ENCODE results near the gene PIGH.

The PIGH gene

GRCh38 chr14:67574806-67575205 lies 25.3 kb downstream of the PIGH start:
- no peak for TF ChIP-seq CTCF (IDR thresholded peaks at IDR 0.05; ENCODE audit: low read depth, low read length, missing control alignments)
- no peak for DNase-seq (ENCODE audit: low read depth)
- no peak overlapping the region for H3K4me3 ChIP-seq (ENCODE audit: low read depth, low read length)

DNA sequence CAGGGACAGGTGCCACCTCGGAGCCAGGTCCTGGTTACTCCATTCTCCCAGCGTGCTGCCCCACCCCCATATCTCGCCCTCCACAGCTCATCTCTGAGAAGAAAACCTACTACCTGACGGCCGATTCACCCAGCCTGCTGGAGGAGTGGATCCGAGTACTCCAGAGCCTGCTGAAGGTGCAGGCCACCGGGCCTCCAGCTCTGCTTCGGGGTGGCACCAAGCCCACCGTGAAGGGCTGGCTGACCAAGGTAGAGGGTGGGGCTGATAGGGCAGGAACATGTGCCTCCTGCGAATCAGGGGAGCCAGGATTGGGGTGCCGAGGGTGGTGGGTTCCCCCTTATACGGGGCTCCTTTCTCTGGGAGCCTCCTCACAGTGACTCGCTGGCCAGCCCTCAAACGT lies 25.9 kb downstream of the PIGH start:
- no peak for DNase-seq (ENCODE audit: low read depth)
- no peak for TF ChIP-seq CTCF (IDR thresholded peaks at IDR 0.05; ENCODE audit: low read depth, low read length, missing control alignments)
- H3K4me3 ChIP-seq (ENCODE audit: low read depth, low read length), result no peak overlapping the region

GRCh38 chr14:67573228-67574010 lies 26.6 kb downstream of the PIGH start:
- DNase-seq (ENCODE audit: low read depth), result no peak
- TF ChIP-seq CTCF (IDR thresholded peaks at IDR 0.05; ENCODE audit: low read depth, low read length, missing control alignments), result no peak
- H3K4me3 ChIP-seq (ENCODE audit: low read depth, low read length), result no peak overlapping the region

DNA sequence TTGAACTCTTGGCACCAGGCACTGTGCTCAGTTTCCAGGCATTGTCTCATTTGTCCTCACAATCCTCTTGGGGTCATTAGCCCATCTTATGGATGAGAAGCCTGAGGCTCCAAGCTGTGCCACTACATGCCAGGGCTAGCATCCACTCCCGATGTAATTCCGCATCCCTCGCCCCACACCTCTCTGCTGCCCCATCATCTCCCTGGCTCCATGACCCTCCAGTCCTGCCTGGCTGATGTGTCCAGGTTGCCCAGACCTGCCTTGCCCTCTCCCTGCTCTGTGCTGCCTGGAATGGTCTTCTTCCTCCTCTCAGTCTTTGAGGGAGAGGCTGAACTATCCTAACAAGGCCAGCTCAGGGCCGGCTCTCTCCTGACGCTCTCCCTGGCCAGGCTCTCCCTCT lies 27.5 kb downstream of the PIGH start:
- TF ChIP-seq CTCF (IDR thresholded peaks at IDR 0.05; ENCODE audit: low read depth, low read length, missing control alignments), result no peak
- DNase-seq (ENCODE audit: low read depth), result no peak
- H3K4me3 ChIP-seq (ENCODE audit: low read depth, low read length), result no peak overlapping the region

DNA sequence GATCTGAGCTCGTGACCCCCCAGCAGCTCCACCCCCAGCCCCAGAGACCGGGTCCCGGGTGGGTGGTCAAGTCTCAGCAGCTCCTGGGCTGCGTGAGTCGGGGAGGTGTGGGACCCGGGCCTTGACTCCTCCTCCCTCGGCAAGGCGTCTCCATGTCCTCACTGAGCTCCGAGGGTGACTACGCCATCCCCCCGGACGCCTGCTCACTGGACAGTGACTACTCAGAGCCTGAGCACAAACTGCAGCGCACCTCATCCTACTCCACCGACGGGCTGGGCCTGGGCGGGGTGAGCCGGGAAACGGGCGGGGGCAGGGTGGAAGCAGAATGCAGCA lies 28.1 kb downstream of the PIGH start:
- no peak for DNase-seq (ENCODE audit: low read depth)
- H3K4me3 ChIP-seq (ENCODE audit: low read depth, low read length), result no peak overlapping the region
- no peak for TF ChIP-seq CTCF (IDR thresholded peaks at IDR 0.05; ENCODE audit: low read depth, low read length, missing control alignments)

DNA sequence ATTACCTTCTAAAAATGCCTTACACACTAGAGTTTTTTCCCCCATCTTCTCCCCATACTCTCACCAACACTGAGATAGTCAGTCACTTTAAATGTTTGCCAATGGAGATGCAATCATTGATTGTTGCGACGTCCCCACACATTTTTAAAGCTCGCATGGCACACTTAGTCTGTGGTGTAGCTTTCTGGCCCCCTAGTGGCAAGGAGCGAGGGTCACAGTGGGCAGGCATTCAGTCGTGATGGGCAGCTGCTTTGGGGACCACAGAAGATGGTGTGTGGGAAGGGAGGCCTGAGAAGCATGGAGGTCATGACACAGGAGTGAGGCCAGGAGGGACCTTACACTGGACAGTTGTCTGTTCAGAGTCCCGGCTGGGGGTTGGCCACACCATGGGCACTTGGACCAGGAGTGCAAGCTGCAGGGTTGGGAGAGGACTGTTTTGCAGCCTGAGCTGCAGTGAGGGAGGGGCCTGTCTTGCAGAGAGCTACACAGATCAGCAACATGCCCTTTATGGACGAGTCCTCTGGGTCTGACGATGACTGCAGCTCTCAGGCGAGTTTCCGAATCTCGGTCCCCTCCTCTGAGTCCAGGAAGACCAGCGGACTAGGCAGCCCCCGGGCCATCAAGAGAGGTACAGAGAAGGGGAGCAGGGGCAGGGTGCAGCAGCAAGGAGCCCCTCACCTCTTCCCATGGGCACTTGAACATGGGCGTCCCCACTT lies 28.6 kb downstream of the PIGH start:
- DNase-seq (ENCODE audit: low read depth), result peak; percentile 18
- H3K4me3 ChIP-seq (ENCODE audit: low read depth, low read length), result no peak overlapping the region
- TF ChIP-seq CTCF (IDR thresholded peaks at IDR 0.05; ENCODE audit: low read depth, low read length, missing control alignments), result peak; percentile 89
